ENCODE measurements around the gene ALLC.
A peak's percentile ranks its signal among the peaks of the same experiment; 100 is the strongest.
"Not testable (repeated sequence)": the region's sequence is repeated elsewhere in the genome, so short reads cannot be mapped to it uniquely, and the experiment has no call there.

Gene ALLC

GRCh38 chr2:3656762-3657721, 958 bp upstream of the ALLC start:
- no peak for DNase-seq

DNA sequence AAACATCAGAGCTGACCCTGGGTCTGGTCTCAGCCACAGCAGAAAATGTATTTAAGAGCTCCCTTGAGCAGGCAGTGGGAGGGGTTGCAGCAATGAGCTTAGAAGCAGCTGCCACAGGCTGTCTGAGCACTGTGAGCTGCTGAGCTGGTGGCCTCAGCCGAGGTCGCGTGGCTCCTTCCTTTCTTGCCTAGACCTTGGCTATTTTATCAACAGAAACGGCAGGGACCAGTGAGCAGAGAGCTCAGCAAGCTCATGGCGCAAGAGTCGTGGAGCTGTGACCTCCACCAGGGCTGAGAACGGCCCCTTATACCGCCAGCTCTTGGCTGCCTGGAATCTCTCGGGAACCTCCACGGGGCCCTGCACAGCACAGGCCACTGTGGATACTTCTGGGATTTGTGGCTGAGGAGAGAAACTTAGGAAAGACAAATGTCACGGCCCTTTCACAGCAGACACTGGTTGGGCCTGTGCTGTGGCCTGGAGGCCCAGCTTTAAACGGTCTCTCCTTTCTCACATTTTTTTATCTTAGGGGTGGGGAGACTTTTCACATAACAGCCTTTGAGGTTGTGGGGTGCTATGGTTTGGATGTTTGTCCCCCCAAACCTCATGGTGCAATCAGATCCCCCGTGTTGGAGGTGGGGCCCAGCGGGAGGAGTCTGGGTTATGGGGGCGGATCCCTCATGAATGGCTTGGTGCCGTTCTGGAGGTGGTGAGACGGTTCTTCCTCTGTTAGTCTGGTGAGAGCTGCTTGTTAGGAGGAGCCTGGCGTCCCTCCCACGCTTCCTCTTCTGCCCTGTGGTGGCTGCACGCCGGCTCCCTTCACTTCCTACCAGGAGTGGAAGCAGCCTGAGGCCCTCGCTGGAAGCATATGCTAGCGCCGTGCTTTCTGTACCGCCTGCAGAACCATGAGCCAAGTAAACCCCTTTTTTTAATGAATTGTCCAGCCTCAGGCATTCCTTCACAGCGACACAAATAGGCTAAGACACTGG, 1.7 kb downstream of the ALLC start:
- peak in 1 of 2 experiments; percentile 53 for DNase-seq

DNA sequence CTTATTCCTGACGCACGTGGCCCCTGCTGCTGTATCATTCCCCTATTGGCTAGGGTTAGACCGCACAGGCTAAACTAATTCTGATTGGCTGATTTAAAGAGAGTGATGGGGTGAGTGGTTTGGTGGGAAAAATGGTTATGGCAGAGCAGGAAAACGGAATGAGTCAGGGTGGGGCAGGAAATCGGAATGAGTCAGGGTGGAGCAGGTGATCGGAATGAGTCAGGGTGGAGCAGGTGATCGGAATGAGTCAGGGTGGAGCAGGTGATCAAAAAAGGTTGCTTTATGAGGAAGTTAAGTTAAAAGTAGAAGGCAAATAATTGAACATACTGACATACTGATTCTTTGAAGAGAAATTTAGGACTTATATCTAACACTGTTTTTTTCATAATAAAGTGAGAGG, 2.6 kb downstream of the ALLC start:
- DNase-seq = not testable (repeated sequence)

GRCh38 chr2:3661149-3661660, 3.2 kb downstream of the ALLC start:
- no peak for DNase-seq

GRCh38 chr2:3662239-3662638, 4.2 kb downstream of the ALLC start:
- no peak for DNase-seq

DNA sequence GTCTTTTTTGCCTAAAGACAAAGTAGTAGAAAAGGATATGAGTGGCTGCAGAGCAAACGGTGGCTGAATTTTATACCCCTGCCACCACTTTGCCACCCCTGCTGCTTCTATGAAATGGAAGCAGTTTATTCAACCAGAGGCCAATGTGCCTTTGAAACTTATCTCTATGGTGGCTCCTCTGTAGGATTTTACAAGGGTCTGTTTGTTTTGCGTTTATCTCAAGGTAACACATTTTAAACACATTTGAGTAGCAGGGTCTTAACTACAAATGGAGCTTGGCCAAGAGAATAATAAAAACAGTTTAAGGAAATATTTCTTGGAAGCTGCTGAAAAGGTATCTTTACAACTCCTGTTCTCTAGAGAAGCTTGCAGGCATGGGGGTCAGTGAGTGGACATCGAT, 6.1 kb downstream of the ALLC start:
- DNase-seq = no peak

DNA sequence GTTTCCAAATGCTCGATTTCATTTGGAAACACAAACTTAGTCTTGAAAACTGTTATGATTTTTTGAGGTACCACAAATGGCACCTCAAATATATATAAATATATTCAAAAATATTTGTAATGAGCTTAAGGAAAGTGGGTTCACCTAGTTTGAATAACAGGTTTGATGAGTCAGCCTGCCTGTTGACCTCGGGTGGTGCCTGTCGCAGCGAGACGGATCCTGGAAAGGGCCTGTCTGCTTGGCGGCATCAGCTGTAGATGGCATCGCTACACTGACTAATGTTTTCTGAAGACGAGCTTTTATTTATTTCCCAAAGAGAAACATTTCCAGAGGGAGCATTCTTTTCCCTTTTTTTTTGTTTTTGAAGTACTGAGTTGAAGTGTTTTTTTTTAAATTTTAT, 6.9 kb downstream of the ALLC start:
- no peak for DNase-seq

DNA sequence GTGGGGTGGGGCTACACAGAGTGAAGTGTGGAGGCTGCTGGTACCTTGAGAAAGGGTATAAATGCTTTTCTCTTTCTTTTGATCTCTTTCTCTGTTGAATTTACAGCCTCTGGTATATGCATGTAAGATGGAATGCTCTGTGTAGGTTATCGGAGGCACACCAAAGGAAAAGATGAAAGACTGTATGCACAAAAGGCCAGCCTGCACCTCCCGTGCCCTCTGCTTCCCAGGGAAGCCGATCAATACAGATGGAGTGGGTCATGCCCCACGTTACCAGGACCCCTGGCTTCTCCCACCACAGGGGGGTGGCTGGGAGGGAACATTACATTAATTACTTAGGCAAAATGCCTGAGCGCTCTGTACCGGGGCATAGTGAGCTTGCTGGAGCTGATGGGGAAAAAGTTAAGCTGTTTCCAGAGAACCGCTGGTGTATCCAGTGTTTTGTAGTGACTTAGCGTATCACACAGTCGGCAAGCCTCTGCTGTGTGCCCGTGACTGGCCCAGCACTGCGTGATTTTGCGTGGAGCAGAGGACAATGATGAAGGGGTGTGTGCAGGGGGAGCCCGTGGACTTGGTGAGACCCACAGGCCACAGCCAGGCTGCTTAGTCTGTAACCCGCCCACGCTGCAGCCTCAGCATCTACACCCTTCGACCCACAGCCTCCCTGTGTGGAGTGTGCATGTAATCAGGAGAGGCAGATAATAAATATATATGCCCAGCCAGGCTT, 8.0 kb downstream of the ALLC start:
- no peak for DNase-seq

- no peak for DNase-seq
These were observed 8.6 kb downstream of the ALLC start for GRCh38 chr2:3666613-3666975.

GRCh38 chr2:3667151-3667631, 9.2 kb downstream of the ALLC start:
- peak; percentile 79 to 91 for DNase-seq

DNA sequence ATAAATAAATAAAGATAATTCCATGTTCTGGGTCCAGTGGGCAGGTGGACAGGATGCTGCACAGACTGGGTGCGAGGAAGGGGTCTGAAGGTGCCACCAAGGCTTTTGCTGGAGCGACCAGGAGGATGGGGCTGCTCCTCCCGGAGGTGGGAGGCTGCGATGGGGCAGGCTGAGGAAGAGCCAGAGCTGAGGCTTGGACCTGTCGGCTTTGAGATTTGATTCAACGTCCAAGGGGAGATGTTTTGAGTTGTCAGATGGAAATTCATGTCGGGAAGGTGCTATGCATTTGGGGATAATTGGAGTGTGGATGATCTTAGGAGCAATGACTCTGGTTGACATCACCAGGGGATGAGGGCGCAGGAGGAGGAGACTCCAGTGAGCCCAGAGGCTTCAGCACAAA, 11.7 kb downstream of the ALLC start:
- no peak for DNase-seq

DNA sequence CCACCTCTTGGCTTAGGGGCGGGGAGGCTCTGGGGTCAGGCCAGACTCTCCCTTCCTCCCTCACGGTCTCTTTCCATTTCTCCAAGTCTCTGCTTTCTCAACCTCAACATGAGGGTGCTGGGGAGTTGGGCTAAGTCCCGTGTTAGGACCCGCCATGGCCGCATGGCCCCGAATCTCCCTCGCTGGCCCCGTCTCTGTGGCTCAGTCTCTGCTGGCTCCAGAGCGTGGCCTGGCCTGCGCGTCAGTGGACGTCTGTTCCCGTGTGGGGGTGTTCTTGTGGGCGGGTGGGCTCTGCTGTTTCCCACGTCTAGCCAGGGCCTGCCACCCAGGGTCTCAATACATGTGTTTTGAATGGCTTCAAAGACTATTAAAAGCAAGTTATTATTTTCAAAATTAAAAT, 12.4 kb downstream of the ALLC start:
- DNase-seq = no peak

- DNase-seq = no peak
These were observed 12.9 kb downstream of the ALLC start for GRCh38 chr2:3670941-3671340.

GRCh38 chr2:3672861-3673678, 15.1 kb downstream of the ALLC start:
- DNase-seq = peak in 1 of 2 experiments; percentile 53

GRCh38 chr2:3674066-3674845, 16.3 kb downstream of the ALLC start:
- no peak for DNase-seq

DNA sequence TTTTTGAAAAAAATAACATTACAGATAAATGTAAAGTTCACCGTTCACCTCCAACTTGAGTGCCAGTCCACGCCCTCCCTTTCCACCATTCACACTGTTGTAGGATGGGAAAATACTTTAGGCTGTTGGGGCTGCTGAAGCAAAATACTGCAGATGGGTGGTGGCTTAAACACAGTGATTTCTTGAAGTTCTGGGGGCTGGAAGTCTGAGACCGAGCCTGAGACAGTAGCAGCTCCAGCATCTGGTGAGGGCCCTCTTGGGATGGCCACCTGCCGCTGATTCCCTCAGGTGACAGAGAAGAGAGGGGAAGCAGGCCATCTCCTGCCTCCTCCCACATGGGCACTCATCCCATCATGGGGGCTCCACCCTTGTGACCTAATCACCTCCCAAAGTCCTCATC, 17.7 kb downstream of the ALLC start:
- DNase-seq = no peak

GRCh38 chr2:3677436-3677835, 19.4 kb downstream of the ALLC start:
- DNase-seq = no peak

GRCh38 chr2:3678212-3678611, 20.2 kb downstream of the ALLC start:
- DNase-seq = no peak

DNA sequence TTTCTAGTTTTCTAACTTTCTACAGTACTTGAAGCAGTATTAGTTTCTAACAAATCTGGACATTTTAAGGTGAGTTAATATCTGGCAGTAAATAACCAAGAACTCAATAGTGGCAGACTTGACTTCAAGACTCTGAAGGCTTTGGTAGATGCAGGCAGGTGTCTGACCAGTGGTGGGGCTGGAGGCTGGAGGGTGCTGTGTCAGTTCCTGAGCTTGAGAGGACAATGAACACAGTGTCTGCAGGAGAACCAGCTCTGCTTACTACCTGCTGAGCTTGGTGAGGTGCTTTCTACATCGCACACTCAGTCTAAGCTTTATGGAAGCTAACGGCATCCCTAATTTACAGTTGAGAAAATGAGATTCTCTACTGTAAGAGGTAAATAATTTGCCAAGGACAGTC, 21.2 kb downstream of the ALLC start:
- DNase-seq = no peak

GRCh38 chr2:3679616-3680393, 21.8 kb downstream of the ALLC start:
- no peak for DNase-seq

Measured in NCI-H524 (cell line).